Measurements from ENCODE around the gene FRMD5.

DNA sequence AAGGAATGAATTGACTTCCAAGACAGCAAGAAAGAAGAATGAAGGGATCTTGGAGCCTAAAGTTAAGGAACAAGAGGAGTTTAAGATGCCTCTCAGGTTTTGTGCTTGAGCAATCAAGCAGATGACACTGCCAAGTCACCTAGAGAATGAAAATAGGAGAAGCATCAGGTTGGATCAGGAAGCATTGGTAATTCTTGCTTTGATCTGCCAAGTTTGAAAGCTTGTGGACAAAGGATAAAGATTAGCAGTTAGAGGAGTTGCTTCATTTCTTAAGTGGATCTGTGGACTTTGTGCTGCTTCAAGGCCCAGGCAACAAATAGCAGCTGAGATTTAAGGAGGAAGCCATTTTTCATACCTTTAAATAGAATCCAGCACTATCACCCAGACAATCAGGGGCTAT, 35.6 kb downstream of the FRMD5 start:
- TF ChIP-seq CTCF (IDR thresholded peaks at IDR 0.05) = no peak
- TF ChIP-seq POLR2A (IDR thresholded peaks at IDR 0.05) = no peak
